C4-2B (cell line): ENCODE data around the gene IGF2.

Source experiments
- ZFX ChIP-seq: fragments of 450-650 bp; IDR thresholded peaks from 2 replicates; pipeline ENCODE4 v1.6.1; 2017
- TF ChIP-seq, protein P1 (sequence below): fragments of 450-650 bp; conservative IDR thresholded peaks from 2 replicates; pipeline ENCODE4 v1.5.1; 2017; ENCODE audit warnings: mild to moderate bottlenecking

DNA sequence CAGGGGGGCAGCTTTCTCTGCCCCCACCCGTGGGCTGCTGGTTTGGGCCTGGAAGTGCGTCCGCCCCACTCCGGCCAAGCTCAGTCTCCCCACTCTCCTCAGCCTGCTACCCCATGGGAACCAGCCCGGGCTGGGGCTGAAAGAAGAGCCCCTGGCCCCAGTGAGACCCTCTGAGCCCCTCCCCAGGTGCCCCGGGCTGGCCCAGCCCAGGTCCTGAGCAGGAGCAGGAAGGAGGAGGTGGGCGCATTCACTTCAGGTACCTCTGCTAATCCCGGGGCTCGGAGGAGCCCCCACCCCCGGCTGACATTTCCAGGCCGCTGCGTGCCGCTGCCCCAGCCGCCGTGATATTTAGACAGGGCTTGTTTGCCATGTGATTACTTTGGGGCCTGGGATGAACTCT lies 41.2 kb upstream of the IGF2 start:
- TF ChIP-seq, protein P1, sequence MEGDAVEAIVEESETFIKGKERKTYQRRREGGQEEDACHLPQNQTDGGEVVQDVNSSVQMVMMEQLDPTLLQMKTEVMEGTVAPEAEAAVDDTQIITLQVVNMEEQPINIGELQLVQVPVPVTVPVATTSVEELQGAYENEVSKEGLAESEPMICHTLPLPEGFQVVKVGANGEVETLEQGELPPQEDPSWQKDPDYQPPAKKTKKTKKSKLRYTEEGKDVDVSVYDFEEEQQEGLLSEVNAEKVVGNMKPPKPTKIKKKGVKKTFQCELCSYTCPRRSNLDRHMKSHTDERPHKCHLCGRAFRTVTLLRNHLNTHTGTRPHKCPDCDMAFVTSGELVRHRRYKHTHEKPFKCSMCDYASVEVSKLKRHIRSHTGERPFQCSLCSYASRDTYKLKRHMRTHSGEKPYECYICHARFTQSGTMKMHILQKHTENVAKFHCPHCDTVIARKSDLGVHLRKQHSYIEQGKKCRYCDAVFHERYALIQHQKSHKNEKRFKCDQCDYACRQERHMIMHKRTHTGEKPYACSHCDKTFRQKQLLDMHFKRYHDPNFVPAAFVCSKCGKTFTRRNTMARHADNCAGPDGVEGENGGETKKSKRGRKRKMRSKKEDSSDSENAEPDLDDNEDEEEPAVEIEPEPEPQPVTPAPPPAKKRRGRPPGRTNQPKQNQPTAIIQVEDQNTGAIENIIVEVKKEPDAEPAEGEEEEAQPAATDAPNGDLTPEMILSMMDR = no peak
- no peak for TF ChIP-seq ZFX
